GM12872 (cell line): ENCODE results near the gene ZNF366.

Source experiments
- CTCF ChIP-seq: IDR thresholded peaks from 3 replicates; pipeline ENCODE4 v1.5.1; 2011; ENCODE audit warnings: low read depth, mild to moderate bottlenecking, low read length, moderate library complexity; ENCODE audit not compliant: insufficient read depth

The ZNF366 gene

GRCh38 chr5:72479921-72480320, 27.3 kb downstream of the ZNF366 start:
- TF ChIP-seq CTCF = no peak

- no peak for TF ChIP-seq CTCF
These were observed 28.5 kb downstream of the ZNF366 start for GRCh38 chr5:72478684-72479083.

GRCh38 chr5:72478276-72478675, 28.9 kb downstream of the ZNF366 start:
- TF ChIP-seq CTCF = no peak

GRCh38 chr5:72477644-72478043, 29.6 kb downstream of the ZNF366 start:
- no peak for TF ChIP-seq CTCF

GRCh38 chr5:72477176-72477575, 30.0 kb downstream of the ZNF366 start:
- TF ChIP-seq CTCF = no peak

GRCh38 chr5:72476721-72477120, 30.5 kb downstream of the ZNF366 start:
- TF ChIP-seq CTCF = no peak

GRCh38 chr5:72476275-72476674, 30.9 kb downstream of the ZNF366 start:
- TF ChIP-seq CTCF = no peak

- TF ChIP-seq CTCF = no peak
These were observed 32.7 kb downstream of the ZNF366 start for GRCh38 chr5:72474516-72474915.
